GM12878 (cell line): Measurements from ENCODE around the gene IZUMO1. TPM values are rescaled to one million over a fixed set of nuclear protein-coding genes. Genes with fewer than 3 reads are reported as not detected.

Source experiments
- ATAC-seq: fragments of 200-7000 bp; cut with Tn5 transposase; 3 replicates; pipeline ENCODE4 v1.9.1; 2020; ENCODE audit warnings: mild to moderate bottlenecking, moderate library complexity
- BruUV-seq: library from RNA; stranded (reverse); fragments of 400-500 nt; replicated peaks from 2 replicates; lab custom pipeline; 2021; lab: Mats Ljungman, UMichigan
- CTCF ChIA-PET: fragments of 300-600 bp; sonication (Branson Sonifier 250); formaldehyde crosslinking; extraction: SDS; loops from one replicate; lab custom pipeline; 2021; ENCODE audit warnings: inconsistent platforms; lab: Yijun Ruan, JAX
- POLR2A ChIA-PET: fragments of 350-600 bp; formaldehyde crosslinking; extraction: SDS; loops from one replicate; lab custom pipeline; 2021; ENCODE audit warnings: inconsistent platforms; lab: Charles Lee
- RAD21 ChIA-PET: fragments of 300-600 bp; sonication (Branson Sonifier 250); formaldehyde crosslinking; loops from one replicate; lab custom pipeline; 2023; ENCODE audit warnings: antibody characterized with exemption; ENCODE audit not compliant: unreplicated experiment; lab: Charles Lee
- SMC1A ChIA-PET: fragments of 300-600 bp; sonication (Branson Sonifier 250); formaldehyde crosslinking; loops from one replicate; lab custom pipeline; 2023; ENCODE audit not compliant: unreplicated experiment, uncharacterized antibody; lab: Charles Lee
- DNase-seq: peaks from one replicate; pipeline ENCODE4 v3.0.0-alpha.2; 2011; ENCODE audit warnings: low read depth, low spot score
- FAIRE-seq: peaks from 3 replicates; lab custom pipeline; 2011; peaks lifted over from hg19 to GRCh38; lab: Jason Lieb, UNC
- H2AFZ ChIP-seq: 2 replicates; pipeline ENCODE4 v1.6.0; 2011; ENCODE audit warnings: low read depth, low read length, control low read depth; ENCODE audit not compliant: control insufficient read depth
- H3K27ac ChIP-seq: 2 replicates; pipeline ENCODE4 v1.5.1; 2011; ENCODE audit warnings: control low read depth; ENCODE audit not compliant: control insufficient read depth, insufficient read depth
- H3K27me3 ChIP-seq, 2 experiments: replicated peaks in 1 of 2; 2 replicates each; pipeline versions ENCODE4 v1.6.0 to v1.6.1; 2011; ENCODE audit warnings: low read length in 1 of 2; ENCODE audit not compliant: control insufficient read depth in 2 of 2, insufficient read depth in 2 of 2
- H3K36me3 ChIP-seq, 2 experiments: 2 replicates each; pipeline ENCODE4 v1.5.1; 2011; ENCODE audit warnings: low read length in 1 of 2; ENCODE audit not compliant: control insufficient read depth in 2 of 2, insufficient read depth in 2 of 2
- H3K4me1 ChIP-seq: 2 replicates; pipeline ENCODE4 v1.6.1; 2011; ENCODE audit warnings: mild to moderate bottlenecking, low read length, moderate library complexity, mixed read lengths; ENCODE audit not compliant: control insufficient read depth, insufficient read depth
- H3K4me2 ChIP-seq: 2 replicates; pipeline ENCODE4 v1.6.0; 2011; ENCODE audit warnings: control low read depth; ENCODE audit not compliant: control insufficient read depth, insufficient read depth
- H3K4me3 ChIP-seq: fragments of 200-600 bp; sonication (generic); 2 replicates; pipeline ENCODE4 v1.5.1; 2016
- H3K79me2 ChIP-seq: 2 replicates; pipeline ENCODE4 v1.6.0; 2011; ENCODE audit warnings: low read length; ENCODE audit not compliant: control insufficient read depth, insufficient read depth
- H3K9ac ChIP-seq: 2 replicates; pipeline ENCODE4 v1.8.0; 2011; ENCODE audit warnings: low read length, control low read depth, mixed read lengths; ENCODE audit not compliant: control insufficient read depth, insufficient read depth
- H3K9me3 ChIP-seq: replicated peaks from 3 replicates; pipeline ENCODE4 v1.5.1; 2011; ENCODE audit warnings: mild to moderate bottlenecking, low read length; ENCODE audit not compliant: control insufficient read depth, insufficient read depth
- H4K20me1 ChIP-seq: 2 replicates; pipeline ENCODE4 v1.6.0; 2011; ENCODE audit not compliant: control insufficient read depth, insufficient read depth
- ASH2L ChIP-seq: fragments of 300-600, 200-600 bp; sonication (generic); IDR thresholded peaks from 2 replicates; pipeline ENCODE4 v1.6.1; 2017; ENCODE audit warnings: low read depth, mild to moderate bottlenecking, borderline replicate concordance
- ATF7 ChIP-seq: fragments of 450-650 bp; IDR thresholded peaks from 2 replicates; pipeline ENCODE4 v1.6.1; 2016; ENCODE audit warnings: low read depth, mild to moderate bottlenecking
- CHD4 ChIP-seq: fragments of 200-600 bp; sonication (generic); IDR thresholded peaks from 2 replicates; pipeline ENCODE4 v1.6.1; 2016; ENCODE audit warnings: mild to moderate bottlenecking
- FOXK2 ChIP-seq: fragments of 450-650 bp; IDR thresholded peaks from 2 replicates; pipeline ENCODE4 v1.6.1; 2017; ENCODE audit warnings: mild to moderate bottlenecking, moderate library complexity
- MYB ChIP-seq: fragments of 150-350 bp; IDR thresholded peaks from 2 replicates; pipeline ENCODE4 v1.6.1; 2014; ENCODE audit warnings: mild to moderate bottlenecking, low read depth, low read length, borderline replicate concordance
- NFXL1 ChIP-seq: fragments of 450-650 bp; IDR thresholded peaks from 2 replicates; pipeline ENCODE4 v1.6.1; 2017; ENCODE audit warnings: antibody characterized with exemption, mild to moderate bottlenecking, borderline replicate concordance
- NFYB ChIP-seq: IDR thresholded peaks from 2 replicates; pipeline ENCODE4 v1.6.1; 2011; ENCODE audit warnings: low read depth, mild to moderate bottlenecking, low read length, improper control_type of control experiment, moderate library complexity; ENCODE audit not compliant: insufficient read depth
- SIX5 ChIP-seq: IDR thresholded peaks from 2 replicates; pipeline ENCODE4 v1.6.1; 2011; ENCODE audit warnings: mild to moderate bottlenecking, low read depth, low read length, moderate library complexity; ENCODE audit not compliant: severe bottlenecking
- SUPT20H ChIP-seq: IDR thresholded peaks from 2 replicates; pipeline ENCODE4 v1.6.1; 2011; ENCODE audit warnings: low read depth, mild to moderate bottlenecking, low read length, moderate library complexity, borderline replicate concordance; ENCODE audit not compliant: control insufficient read depth
- SUZ12 ChIP-seq: fragments of 200-600 bp; sonication (generic); IDR thresholded peaks from one replicate; pipeline ENCODE4 v1.6.1; 2018; ENCODE audit warnings: antibody characterized with exemption, mild to moderate bottlenecking; ENCODE audit not compliant: unreplicated experiment
- TBL1XR1 ChIP-seq: IDR thresholded peaks from 2 replicates; pipeline ENCODE4 v1.6.1; 2012; ENCODE audit warnings: low read depth, low read length, improper control_type of control experiment
- USF2 ChIP-seq: IDR thresholded peaks from 2 replicates; pipeline ENCODE4 v1.6.1; 2011; ENCODE audit warnings: low read depth, low read length, improper control_type of control experiment, borderline replicate concordance
- ZSCAN29 ChIP-seq: fragments of 450-650 bp; IDR thresholded peaks from 2 replicates; pipeline ENCODE4 v1.6.1; 2017; ENCODE audit warnings: mild to moderate bottlenecking, moderate library complexity
- WGBS: methylation state at CpG from one replicate; pipeline ENCODE4 v1.1.6; 2016; ENCODE audit warnings: low lambda C conversion rate; ENCODE audit not compliant: insufficient replicate concordance, insufficient coverage; ENCODE audit errors: missing lambda C conversion rate; 5-methylcytosine and 5-hydroxymethylcytosine counted together
- in situ Hi-C: fragments of 300-500 bp; cut with MboI; formaldehyde crosslinking; loops from 9 replicates; pipeline ENCODE4 v1.14.3; 2018; ENCODE audit warnings: mixed read lengths
- intact Hi-C: fragments of 100-400 bp; cut with micrococcal nuclease; formaldehyde crosslinking; loops from one replicate; pipeline ENCODE4 v1.14.2; 2022; ENCODE audit not compliant: unreplicated experiment
- polyA plus RNA-seq, 11 experiments: library from polyadenylated mRNA; depleted of rRNA in 4 of 11; unstranded in 6 of 11; stranded (reverse) in 5 of 11; fragments of >200 nt; fragmentation: Nextera tagmentation in 4 of 11; fragmentation: Illumina TruSeq in 1 of 11; extraction: Ambion mirVana in 4 of 11; extraction: Trizol in 1 of 11; gene quantifications; 1 replicate in 1 of 11; 2 replicates in 10 of 11; pipeline versions ENCODE4 v1.2.1 to v1.2.3, GENCODE V29; 2011 to 2016; ENCODE audit warnings: inconsistent platforms in 2 of 11, missing spikeins in 2 of 11, low read depth in 1 of 11
- total RNA-seq, 4 experiments: library from RNA; depleted of rRNA in 3 of 4; stranded (reverse); fragments of >200 nt in 3 of 4; fragmentation: Illumina TruSeq in 1 of 4; extraction: Trizol in 1 of 4; gene quantifications; 2 replicates each; pipeline versions ENCODE4 v1.2.1 to v1.2.3, GENCODE V29; 2013 to 2021
- TF ChIP-seq, protein P1 (sequence below): fragments of 450-650 bp; IDR thresholded peaks from 2 replicates; pipeline ENCODE4 v1.6.1; 2016; ENCODE audit warnings: mild to moderate bottlenecking
- TF ChIP-seq, protein P2 (sequence below): IDR thresholded peaks from 2 replicates; pipeline ENCODE4 v1.6.1; 2012; ENCODE audit warnings: low read length, inconsistent platforms
- TF ChIP-seq, protein P3 (sequence below): fragments of 450-650 bp; IDR thresholded peaks from 2 replicates; pipeline ENCODE4 v1.6.1; 2017; ENCODE audit warnings: borderline replicate concordance
- TF ChIP-seq, protein P4 (sequence below), 3 experiments: IDR thresholded peaks in 2 of 3; conservative IDR thresholded peaks in 1 of 3; 2 replicates each; pipeline ENCODE4 v1.5.1; 2011; ENCODE audit warnings: low read depth in 3 of 3, low read length in 3 of 3, mild to moderate bottlenecking in 3 of 3, control low read depth in 2 of 3, moderate library complexity in 2 of 3, inconsistent platforms in 1 of 3, mixed read lengths in 1 of 3; ENCODE audit not compliant: control insufficient read depth in 2 of 3, insufficient read depth in 1 of 3; ENCODE audit errors: extremely low read depth in 1 of 3

Gene IZUMO1
- total and polyA plus RNA-seq, 10 of the 15 experiments (the other 5 are each of a cell fraction or from before 2014, with no cell fraction given): not detected

- ChIA-PET RAD21 (no interaction called here), SMC1A (interaction anchor here (0.9 kb wide), 1 partner anchor 11 kb away, joined by 4 read pairs; no protein-coding TSS in a partner anchor), POLR2A (interaction anchor here (0.6 kb wide), 1 partner anchor 101 kb away, joined by 5 read pairs; no protein-coding TSS in a partner anchor), CTCF (interaction anchor here (1.1 kb wide), 1 partner anchor 91 kb away, joined by 3 read pairs; no protein-coding TSS in a partner anchor)
- no peak overlapping the region for H3K27ac ChIP-seq
- no TSS peak for BruUV-seq
- H3K79me2 ChIP-seq: no peaks in the 10 kb centered on the region
- ATAC-seq (no peak), DNase-seq (no peak), FAIRE-seq (no peak)
- no peaks in the 10 kb centered on the region for H4K20me1 ChIP-seq
- in situ Hi-C loops: no loop called here
- H3K4me2 ChIP-seq: no peak overlapping the region
- H3K9me3 ChIP-seq: no peaks in the 10 kb centered on the region
- H3K27me3 ChIP-seq: no peaks in the 10 kb centered on the region; a peak in 1 of 4 replicates
- intact Hi-C loops: no loop called here
- no peak overlapping the region for H3K4me3 ChIP-seq
- WGBS: 33% methylated on average over 11 of the region's 11 CpGs
- H2AFZ ChIP-seq: no peak overlapping the region
- H3K9ac ChIP-seq: no peak overlapping the region
- H3K4me1 ChIP-seq: no peaks in the 10 kb centered on the region
- no peaks in the 10 kb centered on the region for H3K36me3 ChIP-seq
- TF ChIP-seq SIX5 (no peak), CHD4 (no peak), ASH2L (no peak), MYB (no peak), ZSCAN29 (no peak), SUZ12 (no peak), TBL1XR1 (no peak), NFXL1 (no peak), NFYB (no peak), ATF7 (no peak), USF2 (no peak), FOXK2 (no peak), SUPT20H (no peak)
- TF ChIP-seq, protein P1, sequence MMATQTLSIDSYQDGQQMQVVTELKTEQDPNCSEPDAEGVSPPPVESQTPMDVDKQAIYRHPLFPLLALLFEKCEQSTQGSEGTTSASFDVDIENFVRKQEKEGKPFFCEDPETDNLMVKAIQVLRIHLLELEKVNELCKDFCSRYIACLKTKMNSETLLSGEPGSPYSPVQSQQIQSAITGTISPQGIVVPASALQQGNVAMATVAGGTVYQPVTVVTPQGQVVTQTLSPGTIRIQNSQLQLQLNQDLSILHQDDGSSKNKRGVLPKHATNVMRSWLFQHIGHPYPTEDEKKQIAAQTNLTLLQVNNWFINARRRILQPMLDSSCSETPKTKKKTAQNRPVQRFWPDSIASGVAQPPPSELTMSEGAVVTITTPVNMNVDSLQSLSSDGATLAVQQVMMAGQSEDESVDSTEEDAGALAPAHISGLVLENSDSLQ: no peak
- TF ChIP-seq, protein P2, sequence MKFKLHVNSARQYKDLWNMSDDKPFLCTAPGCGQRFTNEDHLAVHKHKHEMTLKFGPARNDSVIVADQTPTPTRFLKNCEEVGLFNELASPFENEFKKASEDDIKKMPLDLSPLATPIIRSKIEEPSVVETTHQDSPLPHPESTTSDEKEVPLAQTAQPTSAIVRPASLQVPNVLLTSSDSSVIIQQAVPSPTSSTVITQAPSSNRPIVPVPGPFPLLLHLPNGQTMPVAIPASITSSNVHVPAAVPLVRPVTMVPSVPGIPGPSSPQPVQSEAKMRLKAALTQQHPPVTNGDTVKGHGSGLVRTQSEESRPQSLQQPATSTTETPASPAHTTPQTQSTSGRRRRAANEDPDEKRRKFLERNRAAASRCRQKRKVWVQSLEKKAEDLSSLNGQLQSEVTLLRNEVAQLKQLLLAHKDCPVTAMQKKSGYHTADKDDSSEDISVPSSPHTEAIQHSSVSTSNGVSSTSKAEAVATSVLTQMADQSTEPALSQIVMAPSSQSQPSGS: no peak
- TF ChIP-seq, protein P3, sequence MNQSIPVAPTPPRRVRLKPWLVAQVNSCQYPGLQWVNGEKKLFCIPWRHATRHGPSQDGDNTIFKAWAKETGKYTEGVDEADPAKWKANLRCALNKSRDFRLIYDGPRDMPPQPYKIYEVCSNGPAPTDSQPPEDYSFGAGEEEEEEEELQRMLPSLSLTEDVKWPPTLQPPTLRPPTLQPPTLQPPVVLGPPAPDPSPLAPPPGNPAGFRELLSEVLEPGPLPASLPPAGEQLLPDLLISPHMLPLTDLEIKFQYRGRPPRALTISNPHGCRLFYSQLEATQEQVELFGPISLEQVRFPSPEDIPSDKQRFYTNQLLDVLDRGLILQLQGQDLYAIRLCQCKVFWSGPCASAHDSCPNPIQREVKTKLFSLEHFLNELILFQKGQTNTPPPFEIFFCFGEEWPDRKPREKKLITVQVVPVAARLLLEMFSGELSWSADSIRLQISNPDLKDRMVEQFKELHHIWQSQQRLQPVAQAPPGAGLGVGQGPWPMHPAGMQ: no peak
- TF ChIP-seq, protein P4, sequence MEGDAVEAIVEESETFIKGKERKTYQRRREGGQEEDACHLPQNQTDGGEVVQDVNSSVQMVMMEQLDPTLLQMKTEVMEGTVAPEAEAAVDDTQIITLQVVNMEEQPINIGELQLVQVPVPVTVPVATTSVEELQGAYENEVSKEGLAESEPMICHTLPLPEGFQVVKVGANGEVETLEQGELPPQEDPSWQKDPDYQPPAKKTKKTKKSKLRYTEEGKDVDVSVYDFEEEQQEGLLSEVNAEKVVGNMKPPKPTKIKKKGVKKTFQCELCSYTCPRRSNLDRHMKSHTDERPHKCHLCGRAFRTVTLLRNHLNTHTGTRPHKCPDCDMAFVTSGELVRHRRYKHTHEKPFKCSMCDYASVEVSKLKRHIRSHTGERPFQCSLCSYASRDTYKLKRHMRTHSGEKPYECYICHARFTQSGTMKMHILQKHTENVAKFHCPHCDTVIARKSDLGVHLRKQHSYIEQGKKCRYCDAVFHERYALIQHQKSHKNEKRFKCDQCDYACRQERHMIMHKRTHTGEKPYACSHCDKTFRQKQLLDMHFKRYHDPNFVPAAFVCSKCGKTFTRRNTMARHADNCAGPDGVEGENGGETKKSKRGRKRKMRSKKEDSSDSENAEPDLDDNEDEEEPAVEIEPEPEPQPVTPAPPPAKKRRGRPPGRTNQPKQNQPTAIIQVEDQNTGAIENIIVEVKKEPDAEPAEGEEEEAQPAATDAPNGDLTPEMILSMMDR (IDR thresholded peaks at IDR 0.05 in 2 of 3, conservative IDR thresholded peaks at IDR 0.05 in 1 of 3; ENCODE audit: control insufficient read depth in 2 of 3, extremely low read depth in 1 of 3, insufficient read depth in 1 of 3, low read depth in 3 of 3, low read length in 3 of 3): no peak
Measured at GRCh38 chr19:48768994-48769713, 22.4 kb upstream of the IZUMO1 start.
